Measurements from ENCODE around the gene CHST8.
A peak's percentile ranks its signal among the peaks of the same experiment; 100 is the strongest.

CHST8 gene

DNA sequence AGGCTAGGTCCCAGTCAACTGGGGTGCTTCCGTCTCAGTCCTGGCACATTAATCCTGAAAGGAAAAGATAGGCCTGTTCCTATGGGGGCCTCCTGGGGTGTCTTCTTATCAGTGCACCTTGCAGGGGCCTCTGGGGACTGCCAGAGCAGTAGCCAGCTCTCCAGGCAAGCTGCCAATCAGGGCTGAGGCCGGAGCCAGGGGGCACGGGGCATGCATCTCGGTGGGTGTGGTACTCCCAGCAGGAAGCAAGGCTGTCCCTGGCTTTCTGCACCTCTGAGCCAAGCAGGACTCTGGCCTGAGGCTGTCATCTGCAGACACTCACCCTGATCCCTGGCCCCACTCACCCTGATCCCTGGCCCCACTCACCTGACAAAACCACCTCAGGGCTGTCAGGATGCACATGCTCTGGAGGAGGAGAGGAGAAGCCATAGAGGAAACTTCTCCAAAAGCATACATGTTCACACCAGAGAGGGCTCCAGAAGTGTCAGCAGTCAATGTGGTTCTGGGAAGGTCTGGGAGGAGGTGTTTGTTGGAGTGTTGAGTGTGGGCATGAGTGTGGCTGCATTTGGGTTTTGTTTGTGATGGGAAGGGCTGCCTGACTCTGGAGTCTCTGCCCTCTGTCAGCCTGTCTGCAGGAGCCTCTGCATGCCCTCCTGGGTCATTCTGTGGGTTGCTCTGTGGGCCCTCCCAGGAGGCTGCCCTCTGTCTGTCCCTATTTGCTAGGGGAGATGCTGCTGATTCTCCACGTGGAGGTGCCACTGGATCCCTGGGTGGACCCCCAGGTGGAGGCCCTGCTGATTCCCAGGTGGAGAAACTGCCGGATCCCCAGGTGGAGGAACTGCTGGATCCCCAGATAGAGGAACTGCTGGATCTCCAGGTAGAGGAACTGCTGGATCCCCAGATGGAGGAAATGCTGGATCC is 152.2 kb downstream of the CHST8 start:
- DNase-seq = no peak

DNA sequence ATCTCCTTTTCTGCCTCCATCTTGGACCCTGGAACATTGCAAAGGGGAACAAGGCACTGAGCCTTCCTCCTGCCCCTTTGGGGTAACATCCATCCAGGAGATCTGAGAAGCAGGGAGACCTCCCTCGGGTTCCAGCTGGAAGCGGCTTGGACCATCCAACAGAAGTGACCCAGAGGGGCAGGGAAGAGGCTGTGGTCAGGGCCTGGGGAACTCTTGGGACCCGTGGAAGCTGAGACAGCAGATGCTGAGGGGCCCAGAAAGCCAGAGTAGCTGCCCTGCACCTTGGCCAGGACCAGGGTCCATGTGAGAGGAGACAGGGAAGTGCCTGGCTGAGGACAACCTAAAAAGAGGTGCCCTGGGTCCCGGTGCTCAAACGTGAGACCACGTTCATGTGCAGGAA is 153.0 kb downstream of the CHST8 start:
- no peak for DNase-seq

GRCh38 chr19:33775731-33776487 is 154.2 kb downstream of the CHST8 start:
- no peak for DNase-seq

DNA sequence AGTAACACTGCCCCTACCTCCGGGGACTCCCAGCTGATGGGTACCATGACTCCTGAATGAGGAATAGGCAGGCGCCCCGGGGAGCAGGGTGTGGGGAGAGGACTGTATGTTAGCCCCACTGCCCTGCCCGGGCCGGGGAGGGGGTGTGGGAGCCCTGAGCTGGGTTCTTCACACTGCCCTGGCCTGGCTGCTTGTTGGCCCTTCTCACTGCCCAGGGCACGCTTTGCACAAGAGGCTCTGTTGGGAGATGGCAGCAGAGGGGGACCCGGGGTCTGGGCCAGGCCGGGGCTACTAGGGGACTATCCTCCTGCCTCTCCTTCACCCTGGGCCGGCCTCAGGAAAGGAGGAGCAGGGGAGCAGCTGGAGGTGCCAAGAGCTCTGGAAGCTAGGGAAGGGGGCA is 155.6 kb downstream of the CHST8 start:
- DNase-seq = no peak

DNA sequence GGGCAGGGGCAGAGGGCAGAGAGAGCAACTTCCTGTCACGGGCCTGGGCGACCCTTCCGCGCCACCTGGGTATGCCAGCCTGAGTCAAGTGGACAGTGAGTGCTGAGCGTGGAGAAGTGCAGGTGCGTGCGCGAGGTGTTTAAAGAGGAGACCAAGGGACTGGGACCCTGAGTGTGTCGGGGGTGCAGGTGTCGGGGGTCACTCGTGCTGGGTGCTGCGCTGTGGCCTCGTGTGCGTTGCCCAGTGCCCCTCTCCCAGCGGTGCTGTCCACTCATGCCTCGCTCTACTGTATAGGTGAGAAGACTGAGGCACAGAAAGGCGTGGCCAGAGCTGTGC is 156.0 kb downstream of the CHST8 start:
- no peak for DNase-seq

GRCh38 chr19:33778089-33778791 is 156.5 kb downstream of the CHST8 start:
- DNase-seq = peak; percentile 89

GRCh38 chr19:33779849-33780248 is 158.1 kb downstream of the CHST8 start:
- no peak for DNase-seq

DNA sequence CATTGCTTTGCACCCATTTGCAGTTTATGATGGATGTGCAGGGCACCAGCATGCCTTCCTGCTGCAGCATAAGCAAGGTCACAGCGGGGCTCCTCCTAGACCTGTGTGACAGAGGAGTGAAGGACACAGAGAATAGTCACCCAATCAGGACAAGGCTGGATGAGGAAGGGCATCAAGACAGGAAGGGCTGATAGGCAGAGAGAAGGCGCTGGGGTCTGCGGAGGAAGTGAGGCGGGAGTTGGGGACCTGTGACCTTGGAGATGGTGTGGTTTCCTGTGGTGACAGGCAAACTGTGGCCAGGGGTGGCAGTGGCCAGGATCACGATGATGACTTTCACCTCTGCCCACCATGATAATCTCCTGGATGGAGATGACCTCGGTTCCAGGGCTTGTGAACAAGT is 158.5 kb downstream of the CHST8 start:
- no peak for DNase-seq

DNA sequence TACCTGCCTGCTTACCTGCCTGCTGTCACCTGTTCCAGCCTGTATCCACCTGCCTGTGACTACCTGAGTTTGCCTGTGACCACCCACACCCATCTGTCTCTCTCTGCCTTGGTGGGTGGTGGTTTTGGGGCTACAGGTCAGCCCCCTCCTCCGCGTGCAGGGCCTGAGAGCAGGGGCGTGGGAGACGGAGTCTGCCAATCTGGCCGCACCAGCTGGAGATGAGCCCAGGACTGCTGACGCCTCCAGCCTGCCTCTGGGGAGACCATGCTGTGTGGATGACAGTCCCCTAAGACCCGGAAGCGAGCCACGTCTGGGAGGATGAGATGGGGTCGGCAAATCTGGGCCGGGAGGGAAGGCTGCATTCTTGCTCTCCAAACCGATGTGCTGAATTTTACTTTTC is 159.0 kb downstream of the CHST8 start:
- no peak for DNase-seq

DNA sequence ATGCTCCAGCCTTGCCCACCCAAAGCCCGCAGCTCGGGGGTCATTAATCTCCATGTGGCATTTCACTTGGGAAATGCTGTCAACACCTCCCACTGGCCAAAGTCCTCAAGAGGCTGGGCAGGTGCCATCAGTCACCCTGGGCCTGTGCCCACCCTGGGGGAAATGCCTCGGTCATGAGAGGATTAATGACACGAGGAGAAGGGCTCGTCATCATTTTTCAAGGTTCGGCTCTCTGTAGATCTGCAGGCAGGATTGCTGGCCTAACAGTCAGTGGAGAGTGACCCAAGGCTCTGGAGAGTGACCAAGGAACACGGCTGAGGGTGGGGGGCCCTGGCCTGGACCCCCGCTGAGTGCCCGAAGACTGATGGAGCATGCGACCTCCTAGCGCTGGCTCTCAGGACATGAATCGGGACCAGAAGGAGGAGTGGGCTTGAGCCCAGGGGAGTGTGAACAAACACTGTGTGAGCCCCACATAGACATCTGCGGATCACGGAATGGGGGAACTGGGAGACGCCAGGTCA is 159.7 kb downstream of the CHST8 start:
- no peak for DNase-seq

GRCh38 chr19:33781996-33782395 is 160.2 kb downstream of the CHST8 start:
- no peak for DNase-seq

DNA sequence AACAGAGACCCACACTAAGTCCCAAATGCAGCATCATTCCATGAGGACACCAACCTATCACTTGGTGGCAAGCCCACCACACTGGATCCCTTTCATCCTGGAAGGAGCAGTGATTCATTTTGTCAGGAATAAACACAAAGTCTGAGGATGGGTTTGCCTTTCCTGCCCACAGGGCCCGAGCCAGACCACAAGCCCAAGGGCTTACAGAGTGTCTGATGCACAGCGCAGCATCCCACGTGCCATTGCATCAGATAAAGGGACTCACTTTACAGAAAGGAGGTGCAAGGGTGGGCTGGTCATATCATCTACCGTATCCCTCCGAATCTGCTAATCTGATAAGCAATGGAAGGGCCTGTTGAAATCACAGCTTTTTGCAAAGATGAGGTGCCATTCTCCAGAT is 162.7 kb downstream of the CHST8 start:
- no peak for DNase-seq

DNA sequence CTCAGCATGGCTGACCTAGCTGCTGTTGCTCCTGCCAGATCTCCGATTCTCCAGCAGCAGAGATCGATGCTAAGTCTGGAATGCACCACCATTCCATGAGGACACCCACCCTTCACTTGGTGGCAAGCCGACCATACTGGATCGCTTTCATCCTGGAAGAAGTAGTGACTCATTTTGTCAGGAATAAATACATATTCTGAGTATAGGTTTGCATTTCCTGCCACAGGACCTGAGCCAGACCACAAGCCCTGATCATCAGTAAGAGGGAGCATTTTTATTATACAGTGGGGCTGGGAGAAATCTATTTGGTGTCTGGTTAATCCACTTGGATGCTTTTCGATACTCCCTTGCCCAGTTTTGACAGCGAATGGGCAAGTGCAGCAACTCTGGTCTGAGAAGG is 164.0 kb downstream of the CHST8 start:
- DNase-seq = no peak

DNA sequence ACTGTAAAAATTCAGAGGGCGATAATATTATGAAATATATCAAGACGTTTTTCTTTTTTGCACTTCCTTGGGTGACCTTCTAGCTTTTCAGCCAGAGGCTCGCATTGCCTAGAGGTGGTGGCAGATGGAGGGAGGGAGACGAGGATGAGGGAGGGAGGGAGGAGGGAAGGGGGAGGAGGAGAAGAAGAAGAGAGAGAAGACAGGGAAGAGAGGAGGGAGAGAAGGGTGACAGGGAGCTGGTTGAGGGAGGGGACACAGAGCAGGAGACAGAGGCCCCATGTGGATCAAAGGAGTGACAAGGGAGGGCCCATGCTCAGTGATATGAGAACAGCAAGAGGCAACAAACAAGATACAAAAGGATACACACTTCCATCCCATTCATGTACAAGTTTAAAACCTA is 166.9 kb downstream of the CHST8 start:
- DNase-seq = no peak

DNA sequence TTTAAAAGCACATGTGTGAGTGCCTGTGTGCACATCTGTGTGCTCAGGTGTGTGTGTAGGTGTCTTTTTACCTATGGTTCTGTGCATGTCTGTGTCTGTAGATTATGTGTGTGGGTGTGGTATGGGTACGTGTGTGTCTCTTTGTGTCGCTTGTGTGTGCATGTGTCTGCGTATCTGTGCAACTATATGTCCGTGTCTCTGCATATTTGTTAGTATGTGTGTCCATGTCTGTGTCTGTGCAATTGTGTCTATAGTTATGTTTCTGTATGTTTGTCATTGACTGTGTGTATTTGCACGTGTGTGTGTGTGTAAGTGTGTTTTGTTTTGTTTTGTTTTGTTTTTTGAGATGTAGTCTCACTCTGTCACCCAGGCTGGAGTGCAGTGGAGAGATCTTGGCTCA is 167.6 kb downstream of the CHST8 start:
- DNase-seq = no peak

GRCh38 chr19:33794683-33795369 is 173.1 kb downstream of the CHST8 start:
- no peak for DNase-seq

- DNase-seq = peak; percentile 43
Observed at GRCh38 chr19:33795370-33796163, 173.8 kb downstream of the CHST8 start.

- DNase-seq = no peak
Observed at GRCh38 chr19:33796164-33796875, 174.6 kb downstream of the CHST8 start, which contains the start of gene KCTD15. KCTD15 (plus strand) TSS chr19:33796870; CDS start chr19:33800455, 3,585 bp downstream.

DNA sequence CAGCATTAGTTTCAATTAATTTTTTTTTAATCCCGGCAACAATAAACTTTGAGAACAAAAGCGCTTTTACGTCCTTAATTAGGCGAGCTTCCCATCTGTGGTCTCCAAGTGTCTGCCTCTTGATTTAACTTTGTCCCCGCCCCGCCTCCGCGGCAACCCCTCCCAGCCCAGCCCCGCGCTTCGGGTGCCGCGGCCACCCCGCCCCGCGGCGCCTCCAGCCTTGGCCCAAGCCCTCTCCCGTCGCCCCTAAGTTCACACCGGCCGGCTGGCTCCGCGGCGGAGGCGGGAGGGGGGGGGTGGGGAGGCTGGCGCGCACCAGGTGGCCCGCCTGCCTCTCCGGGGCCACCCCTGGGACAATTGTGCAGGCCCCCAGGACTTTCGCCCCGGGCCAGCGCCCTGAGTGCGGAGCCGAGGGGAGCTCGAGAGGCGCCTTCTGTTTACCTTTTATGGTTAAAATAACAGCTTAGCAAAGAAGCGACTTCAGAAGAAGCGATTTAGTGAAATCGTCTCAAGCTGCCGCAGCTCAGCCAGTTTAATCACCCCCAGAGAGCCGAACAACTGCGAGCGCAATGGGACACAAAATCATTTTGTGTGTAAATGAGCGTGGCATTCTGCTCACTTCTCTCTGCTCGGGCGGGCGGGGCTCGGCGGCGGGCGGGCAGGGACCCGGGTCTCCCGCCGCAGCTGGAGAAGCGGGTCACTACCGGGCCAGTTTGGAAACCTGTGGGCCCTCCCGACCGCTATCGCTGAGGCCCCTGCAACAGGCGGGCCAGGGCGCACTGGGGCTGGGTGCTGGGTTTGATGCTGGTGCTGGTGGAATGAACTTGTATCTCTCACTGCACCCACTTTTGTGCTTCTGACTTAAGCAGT is 176.3 kb downstream of the CHST8 start:
- DNase-seq = peak; percentile 18

DNA sequence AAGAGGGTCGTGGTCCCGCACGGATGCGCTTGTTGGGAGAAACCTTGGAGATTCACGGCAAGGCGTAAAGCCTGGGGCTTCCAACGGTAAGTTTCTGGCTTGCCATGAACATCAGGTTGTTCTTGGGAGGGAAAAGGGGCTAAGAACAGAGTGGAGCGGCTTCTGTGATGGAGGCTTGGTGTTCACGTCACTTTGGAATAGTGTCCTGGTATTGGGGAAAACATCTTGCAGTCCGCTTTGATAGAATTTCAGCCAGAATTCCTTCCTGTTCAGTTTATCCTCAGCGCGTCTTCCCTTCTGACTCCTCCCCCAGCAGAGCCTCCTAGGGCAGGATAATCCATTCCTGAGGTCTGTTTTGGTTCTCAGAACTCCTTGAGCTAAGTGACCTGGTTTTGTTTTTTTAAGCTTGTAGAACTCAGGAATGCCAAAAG is 176.9 kb downstream of the CHST8 start:
- no peak for DNase-seq
